PC-9 (cell line): Measurements from ENCODE around the gene OLFML1. TPM values are rescaled to one million over a fixed set of nuclear protein-coding genes. Genes with fewer than 3 reads are reported as not detected.

Experiments used
- BruUV-seq: library from RNA; stranded (reverse); fragments of 400-500 nt; replicated peaks from 2 replicates; lab custom pipeline; 2021; lab: Mats Ljungman, UMichigan
- CTCF ChIA-PET: fragments of 300-600 bp; sonication (Branson Sonifier 250); formaldehyde crosslinking; loops from one replicate; lab custom pipeline; 2022; ENCODE audit warnings: antibody characterized with exemption; lab: Charles Lee
- POLR2A ChIA-PET: fragments of 300-600 bp; sonication (Branson Sonifier 250); formaldehyde crosslinking; loops from one replicate; lab custom pipeline; 2022; ENCODE audit warnings: antibody characterized with exemption; ENCODE audit not compliant: unreplicated experiment; lab: Charles Lee
- DNase-seq, 2 experiments: peaks; one replicate each; pipeline versions ENCODE4 v3.0.0 to v3.0.0-alpha.2; 2015 to 2022; ENCODE audit warnings: mixed read lengths in 1 of 2
- H2AFZ ChIP-seq: fragments of 200-600 bp; sonication (generic); 2 replicates; pipeline ENCODE4 v1.8.1; 2017; ENCODE audit warnings: antibody characterized with exemption
- H3F3A ChIP-seq: fragments of 200-600 bp; sonication (generic); 2 replicates; pipeline ENCODE4 v1.8.1; 2017; ENCODE audit warnings: antibody characterized with exemption, mild to moderate bottlenecking, low read depth; ENCODE audit not compliant: insufficient read depth
- H3K27ac ChIP-seq: fragments of 200-600 bp; sonication (generic); 2 replicates; pipeline ENCODE4 v1.6.1; 2016; ENCODE audit warnings: mixed run types
- H3K27me3 ChIP-seq: fragments of 200-600 bp; sonication (generic); 2 replicates; pipeline ENCODE4 v1.6.1; 2016; ENCODE audit warnings: low read depth, mixed run types; ENCODE audit not compliant: insufficient read depth
- H3K36me3 ChIP-seq: fragments of 200-600 bp; sonication (generic); 2 replicates; pipeline ENCODE4 v1.6.1; 2016; ENCODE audit warnings: low read depth, mixed run types
- H3K4me1 ChIP-seq: fragments of 200-600 bp; sonication (generic); replicated peaks from 2 replicates; pipeline ENCODE4 v1.6.1; 2016; ENCODE audit warnings: mixed run types; ENCODE audit not compliant: insufficient read depth
- H3K4me2 ChIP-seq: fragments of 200-600 bp; sonication (generic); 2 replicates; pipeline ENCODE4 v1.6.1; 2017; ENCODE audit warnings: mixed run types
- H3K4me3 ChIP-seq: fragments of 200-600 bp; sonication (generic); 2 replicates; pipeline ENCODE4 v1.6.1; 2016; ENCODE audit warnings: mixed run types
- H3K79me2 ChIP-seq: fragments of 200-600 bp; sonication (generic); 2 replicates; pipeline ENCODE4 v1.6.1; 2017; ENCODE audit warnings: low read depth, mixed run types
- H3K9me2 ChIP-seq: fragments of 200-600 bp; sonication (generic); 2 replicates; pipeline ENCODE4 v1.8.1; 2017; ENCODE audit warnings: mild to moderate bottlenecking; ENCODE audit not compliant: insufficient read depth
- H3K9me3 ChIP-seq: fragments of 200-600 bp; sonication (generic); 2 replicates; pipeline ENCODE4 v1.8.1; 2016; ENCODE audit warnings: low read depth; ENCODE audit not compliant: insufficient read depth
- H4K20me1 ChIP-seq: fragments of 200-600 bp; sonication (generic); 2 replicates; pipeline ENCODE4 v1.8.1; 2017; ENCODE audit not compliant: insufficient read depth
- CTCF ChIP-seq: fragments of 200-600 bp; sonication (generic); conservative IDR thresholded peaks from 2 replicates; pipeline ENCODE4 v1.6.1; 2017; ENCODE audit warnings: mixed run types, antibody characterized with exemption, mild to moderate bottlenecking, moderate library complexity
- EZH2 ChIP-seq: fragments of 200-600 bp; sonication (generic); IDR thresholded peaks from 2 replicates; pipeline ENCODE4 v1.8.0; 2017; ENCODE audit warnings: antibody characterized with exemption, low read depth
- intact Hi-C: fragments of 100-400 bp; cut with micrococcal nuclease; formaldehyde crosslinking; loops from one replicate; pipeline ENCODE4 v1.10.0; 2022; ENCODE audit not compliant: unreplicated experiment
- total RNA-seq: library from RNA; stranded (reverse); gene quantifications from 2 replicates; pipeline ENCODE4 v1.2.3, GENCODE V29; 2021

Gene OLFML1
- total RNA-seq, 1 experiment from 2014 or later, result not detected

GRCh38 chr11:7524462-7525235 is 39.3 kb downstream of the OLFML1 start:
- Histone ChIP-seq H3F3A (no peaks in the 10 kb centered on the region), H3K9me3 (no peaks in the 10 kb centered on the region), H3K36me3 (no peaks in the 10 kb centered on the region), H3K9me2 (no peaks in the 10 kb centered on the region), H3K4me2 (no peak overlapping the region), H2AFZ (no peak overlapping the region), H3K27me3 (no peaks in the 10 kb centered on the region), H3K79me2 (no peaks in the 10 kb centered on the region), H3K4me1 (no peaks in the 10 kb centered on the region), H3K4me3 (no peak overlapping the region), H4K20me1 (no peaks in the 10 kb centered on the region), H3K27ac (no peak overlapping the region)
- TF ChIP-seq CTCF (no peak), EZH2 (no peak)
- CTCF ChIA-PET, result no interaction called here
- no peak for DNase-seq
- POLR2A ChIA-PET, result interaction anchor here (0.6 kb wide), 1 partner anchor 147 kb away, joined by 3 read pairs; no protein-coding TSS in a partner anchor
- BruUV-seq, result no TSS peak
- intact Hi-C loops, result no loop called here

GRCh38 chr11:7525424-7525823 is 40.1 kb downstream of the OLFML1 start:
- Histone ChIP-seq H3K9me2 (no peaks in the 10 kb centered on the region), H3K4me1 (no peaks in the 10 kb centered on the region), H3K27ac (no peak overlapping the region), H3K9me3 (no peaks in the 10 kb centered on the region), H3K27me3 (no peaks in the 10 kb centered on the region), H4K20me1 (no peaks in the 10 kb centered on the region), H3K4me2 (no peak overlapping the region), H3F3A (no peaks in the 10 kb centered on the region), H2AFZ (no peak overlapping the region), H3K4me3 (no peak overlapping the region), H3K36me3 (no peaks in the 10 kb centered on the region), H3K79me2 (no peaks in the 10 kb centered on the region)
- intact Hi-C loops, result no loop called here
- ChIA-PET POLR2A (no interaction called here), CTCF (no interaction called here)
- no peak for DNase-seq
- no TSS peak for BruUV-seq
- TF ChIP-seq EZH2, result no peak
- TF ChIP-seq CTCF, result no peak

GRCh38 chr11:7527029-7527428 is 41.7 kb downstream of the OLFML1 start:
- no peak for DNase-seq
- H3K79me2 ChIP-seq, result no peaks in the 10 kb centered on the region
- no peaks in the 10 kb centered on the region for H3K4me1 ChIP-seq
- TF ChIP-seq EZH2 (no peak), CTCF (no peak)
- no peaks in the 10 kb centered on the region for H3K27me3 ChIP-seq
- no peak overlapping the region for H3K4me3 ChIP-seq
- H3K9me2 ChIP-seq, result no peaks in the 10 kb centered on the region
- POLR2A ChIA-PET, result no interaction called here
- H3K27ac ChIP-seq, result no peak overlapping the region
- no peaks in the 10 kb centered on the region for H3K36me3 ChIP-seq
- no peaks in the 10 kb centered on the region for H3K9me3 ChIP-seq
- no peaks in the 10 kb centered on the region for H3F3A ChIP-seq
- CTCF ChIA-PET, result no interaction called here
- H2AFZ ChIP-seq, result no peak overlapping the region
- H4K20me1 ChIP-seq, result no peaks in the 10 kb centered on the region
- no TSS peak for BruUV-seq
- intact Hi-C loops, result no loop called here
- H3K4me2 ChIP-seq, result no peak overlapping the region
